NCI-H748 treated with DMSO at 0.1 percent for 48 hours (cell line): ENCODE results near the gene CEP162.
"Not testable (repeated sequence)": the region's sequence is repeated elsewhere in the genome, so short reads cannot be mapped to it uniquely, and the experiment has no call there.

Experiments
- DNase-seq: peaks from one replicate; lab custom pipeline; 2025; lab: John Stamatoyannopoulos, UW

CEP162 gene

DNA sequence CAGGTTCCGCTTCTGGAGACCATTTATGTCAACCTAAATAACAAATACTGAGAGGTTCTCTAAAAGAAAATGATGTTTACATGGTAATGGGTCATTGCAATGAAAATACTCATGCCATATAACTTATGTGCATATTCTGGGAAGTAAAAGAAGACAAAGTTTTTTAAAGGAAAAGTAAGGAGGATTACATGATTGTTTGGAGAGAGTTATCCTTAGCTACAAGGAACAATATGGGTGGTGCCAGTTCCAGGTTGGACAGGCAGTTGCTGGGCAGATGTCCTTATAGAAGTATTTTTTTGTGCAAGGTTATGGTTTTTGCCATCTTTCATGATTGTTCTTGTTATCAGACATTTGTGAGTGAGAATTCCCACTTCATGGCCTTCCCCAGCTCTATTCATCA, 141.4 kb downstream of the CEP162 start:
- no peak for DNase-seq

GRCh38 chr6:84084705-84085104, 142.7 kb downstream of the CEP162 start:
- DNase-seq: not testable (repeated sequence)

DNA sequence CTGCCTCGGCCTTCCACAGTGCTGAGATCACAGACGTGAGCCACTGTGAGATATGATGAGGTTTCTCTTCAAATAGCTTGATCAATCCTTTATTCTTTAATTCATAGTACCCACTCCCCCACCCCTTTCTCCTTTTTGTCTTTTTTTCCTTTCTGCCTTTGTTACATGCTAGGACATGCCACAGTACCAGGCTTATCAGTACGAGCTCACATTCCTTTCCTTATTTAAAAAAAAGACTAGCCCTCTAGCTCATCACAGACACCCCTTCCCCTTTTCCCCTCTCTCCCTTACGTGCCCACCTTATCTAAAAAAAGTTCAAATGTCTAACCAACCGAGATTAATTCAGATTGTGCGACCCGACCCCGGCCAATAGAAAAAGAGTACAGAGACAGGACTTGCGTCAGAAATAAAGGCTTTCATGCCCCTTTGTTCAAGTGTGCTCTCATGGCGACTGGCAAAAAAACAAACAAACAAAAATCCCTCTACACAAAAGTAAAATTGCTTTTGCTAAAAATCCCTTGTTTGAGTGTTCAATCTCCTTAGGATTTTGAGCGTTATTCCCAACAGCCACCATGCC, 144.7 kb downstream of the CEP162 start:
- DNase-seq: peak; percentile 28

GRCh38 chr6:84081222-84081621, 146.2 kb downstream of the CEP162 start:
- no peak for DNase-seq

GRCh38 chr6:84078335-84078734, 149.1 kb downstream of the CEP162 start:
- peak; percentile 6 for DNase-seq

DNA sequence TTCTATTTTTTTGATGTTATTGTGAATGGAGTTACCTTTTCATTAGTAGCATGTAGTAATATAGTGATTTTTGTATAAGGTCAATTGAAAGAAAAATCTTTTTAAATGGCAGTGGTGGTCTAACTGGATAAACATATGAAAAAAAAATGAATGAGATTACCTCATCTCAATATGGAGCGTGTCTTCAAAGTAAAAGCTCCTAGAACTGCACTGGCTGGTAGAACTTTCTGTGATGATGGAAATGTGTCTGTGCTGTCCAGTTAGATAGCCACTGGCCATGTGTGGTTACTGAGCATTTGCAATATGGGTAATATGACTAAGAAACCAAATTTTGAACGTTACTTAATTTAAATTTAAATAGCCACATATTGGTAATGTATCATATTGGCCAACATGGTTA, 149.8 kb downstream of the CEP162 start:
- no peak for DNase-seq

DNA sequence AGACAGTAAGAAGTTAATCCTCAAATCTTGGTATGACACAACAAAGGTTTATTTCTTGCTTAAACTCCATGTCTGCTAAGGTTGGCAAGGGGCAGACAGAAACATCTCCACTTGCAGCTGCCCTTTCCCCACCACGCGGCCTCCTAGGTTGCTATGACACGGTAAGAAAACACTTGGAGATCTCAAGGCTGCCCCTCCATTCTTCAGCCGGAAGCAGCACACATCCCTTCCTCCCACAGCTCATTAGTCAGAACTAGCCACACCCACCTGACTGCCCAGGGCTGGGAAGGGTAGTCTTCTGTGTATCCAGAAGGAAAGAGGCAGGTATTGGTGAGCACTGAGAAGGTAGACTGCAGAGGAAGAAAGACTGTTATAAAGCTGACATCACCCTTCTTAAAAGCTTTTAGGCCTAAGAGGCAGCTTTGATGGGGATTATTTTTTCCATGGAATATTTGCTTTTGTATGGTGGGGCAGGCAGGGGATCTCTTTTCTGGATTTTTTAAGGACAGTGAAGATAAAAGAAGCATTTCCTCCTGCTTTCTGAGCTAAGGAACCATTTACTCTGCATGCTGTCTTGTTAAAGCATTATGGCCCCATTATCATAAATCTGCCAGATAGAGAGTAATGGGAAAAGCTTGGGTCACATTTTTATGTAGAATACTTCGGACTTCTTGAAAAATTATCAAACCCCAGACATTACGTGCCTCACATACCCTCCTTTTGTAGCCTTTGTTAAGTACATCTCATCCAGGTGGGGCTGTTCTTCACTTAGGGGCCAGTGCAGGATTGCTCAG, 152.3 kb downstream of the CEP162 start:
- no peak for DNase-seq
